RWPE2 (cell line): ENCODE data around the gene SLC6A3.
"Not testable (repeated sequence)": the region's sequence is repeated elsewhere in the genome, so short reads cannot be mapped to it uniquely, and the experiment has no call there.

ENCODE experiments used
- ATAC-seq: fragments of 200-7000 bp; cut with Tn5 transposase; 3 replicates; pipeline ENCODE4 v1.9.1; 2021; ENCODE audit warnings: low read depth
- DNase-seq: peaks from one replicate; pipeline ENCODE4 v3.0.0-alpha.2; 2020; ENCODE audit warnings: low spot score
- H3K27ac ChIP-seq: fragments of 450-650 bp; 2 replicates; pipeline ENCODE4 v1.5.1; 2017; ENCODE audit warnings: mild to moderate bottlenecking; ENCODE audit not compliant: poor library complexity, severe bottlenecking
- H3K27me3 ChIP-seq: fragments of 250-450 bp; sonication (Bioruptor Pico); 2 replicates; pipeline ENCODE4 v1.5.1; 2021; ENCODE audit warnings: mild to moderate bottlenecking, moderate library complexity; ENCODE audit not compliant: insufficient read depth, poor library complexity, severe bottlenecking
- H3K36me3 ChIP-seq: fragments of 250-450 bp; sonication (Bioruptor Pico); 2 replicates; pipeline ENCODE4 v1.5.1; 2020; ENCODE audit warnings: low read depth, mild to moderate bottlenecking, moderate library complexity
- H3K4me1 ChIP-seq: fragments of 250-450 bp; sonication (Bioruptor Pico); 2 replicates; pipeline ENCODE4 v1.5.1; 2021; ENCODE audit warnings: mild to moderate bottlenecking, moderate library complexity; ENCODE audit not compliant: insufficient read depth, poor library complexity, severe bottlenecking
- H3K4me3 ChIP-seq: fragments of 250-450 bp; sonication (Bioruptor Pico); 2 replicates; pipeline ENCODE4 v1.5.1; 2021; ENCODE audit warnings: mild to moderate bottlenecking, moderate library complexity; ENCODE audit not compliant: severe bottlenecking
- H3K9me3 ChIP-seq: fragments of 250-450 bp; sonication (Bioruptor Pico); 2 replicates; pipeline ENCODE4 v1.5.1; 2021; ENCODE audit warnings: mild to moderate bottlenecking, moderate library complexity; ENCODE audit not compliant: severe bottlenecking
- CTCF ChIP-seq: fragments of 450-650 bp; IDR thresholded peaks from one replicate; pipeline ENCODE4 v1.5.1; 2017; ENCODE audit warnings: mild to moderate bottlenecking, moderate library complexity; ENCODE audit not compliant: poor library complexity, severe bottlenecking

SLC6A3 gene

GRCh38 chr5:1375871-1376810 is 69.1 kb downstream of the SLC6A3 start:
- ATAC-seq, result no peak
- no peaks in the 10 kb centered on the region for H3K4me1 ChIP-seq
- H3K9me3 ChIP-seq, result no peaks in the 10 kb centered on the region
- H3K27me3 ChIP-seq, result no peaks in the 10 kb centered on the region
- no peak overlapping the region for H3K27ac ChIP-seq
- no peak overlapping the region for H3K4me3 ChIP-seq
- H3K36me3 ChIP-seq, result no peaks in the 10 kb centered on the region
- no peak for DNase-seq
- TF ChIP-seq CTCF, result no peak

- ATAC-seq (peak; percentile 33; the same call in 1 of the 3 replicates), DNase-seq (no peak)
- no peak for TF ChIP-seq CTCF
- Histone ChIP-seq H3K9me3 (no peaks in the 10 kb centered on the region), H3K4me1 (no peaks in the 10 kb centered on the region), H3K27ac (no peak overlapping the region), H3K27me3 (no peaks in the 10 kb centered on the region), H3K36me3 (no peaks in the 10 kb centered on the region), H3K4me3 (no peak overlapping the region)
Measured at GRCh38 chr5:1374679-1375055, 70.6 kb downstream of the SLC6A3 start.

- DNase-seq (no peak), ATAC-seq (no peak)
- no peaks in the 10 kb centered on the region for H3K4me1 ChIP-seq
- H3K27me3 ChIP-seq, result no peaks in the 10 kb centered on the region
- no peak overlapping the region for H3K27ac ChIP-seq
- no peak for TF ChIP-seq CTCF
- no peaks in the 10 kb centered on the region for H3K9me3 ChIP-seq
- no peak overlapping the region for H3K4me3 ChIP-seq
- no peaks in the 10 kb centered on the region for H3K36me3 ChIP-seq
Measured at GRCh38 chr5:1374030-1374678, 71.1 kb downstream of the SLC6A3 start.

GRCh38 chr5:1371972-1372342 is 73.3 kb downstream of the SLC6A3 start:
- not testable (repeated sequence) for H3K27me3 ChIP-seq

GRCh38 chr5:1371218-1371971 is 73.8 kb downstream of the SLC6A3 start:
- ATAC-seq (no peak), DNase-seq (no peak)
- H3K4me1 ChIP-seq, result no peaks in the 10 kb centered on the region
- no peaks in the 10 kb centered on the region for H3K36me3 ChIP-seq
- H3K9me3 ChIP-seq, result no peaks in the 10 kb centered on the region
- H3K27me3 ChIP-seq, result peaks cover 7% of the 10 kb centered on the region
- H3K27ac ChIP-seq, result no peak overlapping the region
- no peak overlapping the region for H3K4me3 ChIP-seq
- TF ChIP-seq CTCF, result no peak

More at GRCh38 chr5:1371972-1372342, 73.3 kb downstream of the SLC6A3 start:
- not testable (repeated sequence) for H3K9me3 ChIP-seq, H3K4me3 ChIP-seq, H3K27ac ChIP-seq, ATAC-seq, H3K4me1 ChIP-seq, DNase-seq, H3K36me3 ChIP-seq
